ENCODE data around the gene RNU1-3.
"Not testable (repeated sequence)": the region's sequence is repeated elsewhere in the genome, so short reads cannot be mapped to it uniquely, and the experiment has no call there.

The RNU1-3 gene

DNA sequence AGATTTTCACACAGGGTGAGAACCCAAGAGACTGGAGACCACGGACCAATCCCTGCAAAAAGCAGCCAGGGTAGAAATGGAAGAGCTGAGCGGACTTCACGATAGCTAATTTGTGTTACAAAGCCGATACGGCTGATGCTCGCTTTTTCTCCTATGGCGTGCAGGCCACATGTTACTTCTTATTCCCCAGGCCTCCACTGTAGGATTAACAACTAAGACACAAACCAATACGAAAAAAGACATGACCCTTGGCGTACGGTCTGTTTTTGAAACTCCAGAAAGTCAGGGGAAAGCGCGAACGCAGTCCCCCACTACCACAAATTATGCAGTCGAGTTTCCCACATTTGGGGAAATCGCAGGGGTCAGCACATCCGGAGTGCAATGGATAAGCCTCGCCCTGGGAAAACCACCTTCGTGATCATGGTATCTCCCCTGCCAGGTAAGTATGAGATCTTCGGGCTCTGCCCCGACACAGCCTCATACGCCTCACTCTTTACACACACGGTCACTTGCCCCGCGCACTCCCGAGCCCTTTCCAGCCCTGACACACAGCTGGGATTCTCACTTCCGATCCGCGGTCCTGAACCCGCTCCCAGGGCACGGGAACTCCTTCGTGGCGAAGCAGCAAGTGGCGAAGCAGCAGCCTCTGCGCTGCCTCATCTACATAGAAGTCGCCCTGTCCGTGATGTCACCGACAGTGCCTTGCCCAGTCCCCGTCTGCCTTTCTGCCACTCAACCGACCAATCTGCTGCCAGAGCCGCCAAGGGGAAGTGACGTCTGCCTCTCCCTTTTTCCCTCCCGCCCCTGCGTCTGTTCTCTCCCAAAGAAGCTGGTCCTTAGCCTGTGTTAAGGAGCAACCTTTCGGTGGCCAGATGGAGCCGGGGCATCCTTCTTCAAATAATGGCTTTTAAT is at the start of gene RNU1-3:
TSS of gene RNU1-3 (minus strand) at position 447 of the 912 bp plus-strand sequence.
- DNase-seq (ENCODE audit: low spot score); in situ Hi-C loops (cut with MboI; ENCODE audit: low pct_unique_long_range_greater_than_20kb, low sequenced_read_pairs, unreplicated experiment): not testable (repeated sequence)

DNA sequence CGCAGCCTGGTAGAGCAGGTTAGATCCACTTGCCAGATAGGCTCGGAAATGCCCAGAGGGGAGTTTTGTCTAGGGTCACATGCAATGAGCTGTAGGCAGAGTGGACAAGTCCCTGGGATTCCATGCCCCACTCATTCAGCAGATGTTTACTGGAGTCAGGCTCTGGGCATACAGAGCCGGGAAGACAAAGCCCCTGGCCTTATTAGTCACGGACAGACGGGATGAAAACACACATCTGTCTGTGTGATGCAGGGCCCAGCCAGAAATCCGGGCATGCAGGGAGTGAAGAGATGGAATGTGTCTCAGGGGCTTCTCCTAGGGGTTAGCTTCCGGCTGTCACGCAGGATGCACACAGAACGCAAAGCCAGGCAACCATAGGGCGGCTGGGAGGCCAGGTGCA is 46.7 kb upstream of the RNU1-3 start:
- in situ Hi-C loops (cut with MboI; ENCODE audit: low pct_unique_long_range_greater_than_20kb, low sequenced_read_pairs, unreplicated experiment); DNase-seq (ENCODE audit: low spot score): not testable (repeated sequence)

DNA sequence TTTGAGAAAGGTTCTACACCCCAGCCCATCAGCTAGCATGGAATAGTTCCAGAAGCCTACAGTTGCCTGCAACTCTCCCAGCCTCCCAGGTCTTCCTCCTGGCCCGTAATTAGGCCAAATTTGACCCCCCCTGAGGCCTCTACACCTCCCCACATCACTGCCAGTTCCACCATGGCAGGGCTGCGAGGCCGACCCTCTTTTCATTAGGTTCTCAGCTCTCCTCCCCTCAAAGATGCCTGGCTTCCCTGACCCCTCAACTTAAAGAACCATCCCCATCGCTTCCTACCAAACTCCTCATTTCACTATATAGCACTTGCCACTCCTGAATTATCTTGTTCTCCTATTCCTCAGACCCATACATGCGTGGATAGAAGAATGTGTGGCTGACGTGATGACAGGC is 46.2 kb upstream of the RNU1-3 start:
- DNase-seq (ENCODE audit: low spot score); in situ Hi-C loops (cut with MboI; ENCODE audit: low pct_unique_long_range_greater_than_20kb, low sequenced_read_pairs, unreplicated experiment): not testable (repeated sequence)

- in situ Hi-C loops (cut with MboI; ENCODE audit: low pct_unique_long_range_greater_than_20kb, low sequenced_read_pairs, unreplicated experiment); DNase-seq (ENCODE audit: low spot score): not testable (repeated sequence)
These were observed 45.8 kb upstream of the RNU1-3 start for GRCh38 chr1:16712582-16712981.

DNA sequence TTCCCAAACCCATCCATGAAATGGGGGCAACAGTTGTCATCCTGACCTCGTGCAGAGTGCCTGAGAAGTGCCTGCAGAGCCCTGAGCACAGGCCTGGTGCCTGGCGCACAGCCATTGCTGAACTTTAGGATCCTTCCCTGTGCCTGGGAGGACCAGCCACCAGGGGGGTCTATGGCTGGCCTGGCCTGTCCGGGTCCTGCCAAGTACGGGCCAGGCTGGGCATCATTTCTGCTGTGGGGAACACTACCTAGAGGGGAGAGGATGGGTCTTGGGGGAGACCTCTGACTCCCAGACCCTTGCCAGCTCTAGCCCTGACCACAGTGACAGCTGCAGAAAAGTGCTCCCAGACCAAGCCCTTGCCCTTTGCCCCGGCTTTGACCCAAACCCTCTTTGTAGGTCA is 45.4 kb upstream of the RNU1-3 start:
- in situ Hi-C loops (cut with MboI; ENCODE audit: low pct_unique_long_range_greater_than_20kb, low sequenced_read_pairs, unreplicated experiment); DNase-seq (ENCODE audit: low spot score): not testable (repeated sequence)

- in situ Hi-C loops (cut with MboI; ENCODE audit: low pct_unique_long_range_greater_than_20kb, low sequenced_read_pairs, unreplicated experiment); DNase-seq (ENCODE audit: low spot score): not testable (repeated sequence)
These were observed 43.9 kb upstream of the RNU1-3 start for GRCh38 chr1:16710618-16711017.

DNA sequence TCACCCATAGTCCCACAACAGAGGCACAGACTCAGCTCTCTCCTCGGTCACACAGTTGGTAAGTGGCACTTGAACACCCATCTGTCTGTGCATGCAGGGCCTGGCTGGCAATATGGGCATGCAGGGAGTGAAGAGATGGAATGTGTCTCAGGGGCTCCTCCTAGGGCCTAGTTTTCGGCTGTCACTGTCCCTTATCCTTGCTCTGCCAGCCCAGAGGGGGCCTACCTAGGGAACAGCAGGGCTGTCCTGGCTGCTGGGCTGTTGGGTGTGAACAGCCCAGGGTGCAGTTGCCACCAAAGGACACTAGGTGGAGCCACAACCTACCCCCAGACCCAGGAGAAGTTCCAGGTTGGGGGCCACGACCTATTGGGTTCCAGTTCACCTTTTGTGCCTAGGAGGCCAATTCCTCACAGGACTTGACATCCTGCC is 42.9 kb upstream of the RNU1-3 start:
- DNase-seq (ENCODE audit: low spot score); in situ Hi-C loops (cut with MboI; ENCODE audit: low pct_unique_long_range_greater_than_20kb, low sequenced_read_pairs, unreplicated experiment): not testable (repeated sequence)

DNA sequence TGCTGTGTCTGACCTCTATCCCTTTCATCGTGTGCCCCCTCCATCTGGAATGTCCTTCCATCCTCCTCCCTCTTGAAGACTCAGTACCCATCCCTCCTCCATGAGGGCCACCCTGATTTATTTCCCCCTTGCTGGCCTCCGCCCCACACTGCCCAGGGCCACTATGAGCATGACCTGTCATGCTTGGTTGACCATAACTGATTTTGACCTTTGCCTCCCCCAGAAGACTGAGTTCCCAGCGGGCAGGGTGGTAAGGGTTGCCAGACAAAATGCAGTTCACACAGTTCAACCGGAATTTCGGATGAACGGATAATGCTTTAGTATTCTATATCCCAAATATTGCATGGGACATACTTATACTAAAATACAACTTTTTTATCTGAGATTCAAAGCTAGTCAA is 42.0 kb upstream of the RNU1-3 start:
- in situ Hi-C loops (cut with MboI; ENCODE audit: low pct_unique_long_range_greater_than_20kb, low sequenced_read_pairs, unreplicated experiment); DNase-seq (ENCODE audit: low spot score): not testable (repeated sequence)

DNA sequence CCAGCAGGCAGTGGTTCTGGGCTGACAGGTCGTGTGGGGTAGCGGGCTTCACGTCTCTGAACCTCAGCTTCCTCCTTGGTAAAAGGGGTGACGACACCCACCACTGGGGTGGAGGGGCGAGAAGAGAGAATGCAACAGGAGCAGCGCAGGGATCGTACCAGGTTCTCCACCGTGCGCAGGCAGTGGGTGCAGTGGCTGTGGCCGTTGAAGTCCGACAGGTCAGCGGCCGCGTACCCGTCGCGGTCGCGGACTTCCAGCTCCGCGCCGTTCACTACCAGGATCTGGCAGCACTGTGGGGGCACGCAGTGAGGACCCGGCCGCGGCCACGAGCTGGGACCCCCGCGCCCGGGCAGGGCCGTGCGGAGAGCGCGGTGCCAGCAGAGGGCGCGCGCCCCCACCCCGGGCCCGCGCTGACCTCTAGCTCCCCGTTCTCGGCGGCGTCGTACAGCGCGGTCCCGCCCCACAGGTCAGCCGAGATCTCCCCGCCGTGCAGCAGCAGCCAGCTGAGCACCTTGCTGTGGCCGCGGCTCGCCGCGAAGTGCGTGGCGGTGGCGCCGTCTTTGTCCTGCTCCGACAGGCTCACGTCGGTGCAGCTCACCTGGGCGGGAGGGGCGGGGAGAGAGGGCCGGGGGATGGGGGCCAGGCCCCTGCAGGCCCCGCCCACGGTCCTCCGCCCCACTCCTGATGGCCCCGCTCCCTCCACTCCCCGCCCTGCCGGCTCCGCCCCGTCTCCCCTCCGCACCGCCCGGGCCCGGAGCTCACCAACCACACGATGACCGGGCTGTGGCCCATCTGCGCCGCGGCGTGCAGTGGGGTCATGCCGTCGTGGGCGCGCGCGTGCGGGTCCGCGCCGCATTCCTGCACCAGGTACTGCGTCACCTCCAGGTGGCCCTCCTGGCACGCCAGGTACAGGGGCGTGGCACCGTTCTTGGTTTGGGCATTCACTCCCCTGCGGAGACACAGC is 40.7 kb upstream of the RNU1-3 start:
- DNase-seq (ENCODE audit: low spot score); in situ Hi-C loops (cut with MboI; ENCODE audit: low pct_unique_long_range_greater_than_20kb, low sequenced_read_pairs, unreplicated experiment): not testable (repeated sequence)

DNA sequence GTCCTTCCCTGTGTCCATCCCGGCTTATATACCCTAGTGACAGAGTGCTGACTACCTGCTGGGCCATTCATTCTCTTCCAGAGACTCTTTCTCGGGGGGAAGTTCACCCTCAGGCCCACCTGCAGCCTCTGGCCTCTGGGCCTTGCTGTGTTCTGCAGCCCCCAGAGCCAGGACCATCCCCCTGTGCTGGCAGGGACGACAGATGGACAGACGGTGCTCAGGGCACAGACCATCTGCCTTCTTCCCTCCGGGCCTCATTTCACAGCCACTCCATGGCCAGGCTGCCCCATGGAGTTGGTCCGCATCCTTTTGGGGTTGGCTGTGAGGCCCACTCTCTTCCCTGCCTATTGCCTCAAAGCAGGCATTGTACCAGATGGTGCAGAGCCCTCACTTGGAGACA is 39.6 kb upstream of the RNU1-3 start:
- in situ Hi-C loops (cut with MboI; ENCODE audit: low pct_unique_long_range_greater_than_20kb, low sequenced_read_pairs, unreplicated experiment) = not testable (repeated sequence)

GRCh38 chr1:16704502-16705100 is 37.9 kb upstream of the RNU1-3 start:
- in situ Hi-C loops (cut with MboI; ENCODE audit: low pct_unique_long_range_greater_than_20kb, low sequenced_read_pairs, unreplicated experiment); DNase-seq (ENCODE audit: low spot score): not testable (repeated sequence)

More for the DNA sequence above, 39.6 kb upstream of the RNU1-3 start:
- DNase-seq (ENCODE audit: low spot score) = not testable (repeated sequence)

- DNase-seq (ENCODE audit: low spot score); in situ Hi-C loops (cut with MboI; ENCODE audit: low pct_unique_long_range_greater_than_20kb, low sequenced_read_pairs, unreplicated experiment): not testable (repeated sequence)
These were observed 37.3 kb upstream of the RNU1-3 start for GRCh38 chr1:16704076-16704475.

GRCh38 chr1:16703602-16704001 is 36.9 kb upstream of the RNU1-3 start:
- in situ Hi-C loops (cut with MboI; ENCODE audit: low pct_unique_long_range_greater_than_20kb, low sequenced_read_pairs, unreplicated experiment); DNase-seq (ENCODE audit: low spot score): not testable (repeated sequence)

DNA sequence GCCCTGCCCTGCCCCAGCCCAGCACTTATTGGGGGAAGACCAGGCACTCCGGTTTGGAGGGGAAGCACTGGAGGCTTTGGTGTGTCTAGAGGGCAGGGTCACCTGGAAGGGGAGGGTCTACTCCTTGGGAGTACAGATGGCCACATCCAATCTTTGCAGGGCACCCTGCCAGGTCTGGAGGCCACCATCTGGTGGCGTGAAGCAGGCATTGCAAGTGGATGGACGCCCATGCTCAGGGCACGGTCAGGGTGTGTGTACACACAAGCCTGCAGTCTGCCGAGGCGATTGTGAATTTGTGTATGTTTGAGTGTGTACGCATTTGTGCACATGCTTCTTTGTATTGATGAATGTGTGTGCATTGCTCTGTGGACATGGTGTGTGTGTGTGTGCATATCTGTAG is 36.4 kb upstream of the RNU1-3 start:
- in situ Hi-C loops (cut with MboI; ENCODE audit: low pct_unique_long_range_greater_than_20kb, low sequenced_read_pairs, unreplicated experiment); DNase-seq (ENCODE audit: low spot score): not testable (repeated sequence)

GRCh38 chr1:16702280-16702679 is 35.5 kb upstream of the RNU1-3 start:
- DNase-seq (ENCODE audit: low spot score); in situ Hi-C loops (cut with MboI; ENCODE audit: low pct_unique_long_range_greater_than_20kb, low sequenced_read_pairs, unreplicated experiment): not testable (repeated sequence)

DNA sequence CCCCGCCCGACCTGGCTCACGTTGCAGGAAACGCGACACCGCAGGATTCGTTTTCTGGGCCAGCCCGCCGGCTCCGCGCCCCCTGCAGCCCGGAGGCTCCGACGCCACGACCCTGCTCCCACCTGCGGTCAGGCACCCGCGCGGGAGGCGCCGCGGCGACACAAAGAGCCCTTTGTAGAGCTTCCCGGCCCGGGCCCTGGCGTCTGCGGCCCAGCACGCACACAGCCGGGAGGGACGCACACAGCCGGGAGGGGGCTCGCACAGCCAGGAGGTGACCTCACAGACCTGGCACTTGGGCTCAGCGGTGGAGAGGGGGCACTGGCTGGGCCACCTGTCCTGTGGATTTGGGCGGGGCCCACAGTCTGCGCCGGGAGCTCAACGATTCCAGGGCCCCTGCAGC is 34.4 kb upstream of the RNU1-3 start:
- DNase-seq (ENCODE audit: low spot score); in situ Hi-C loops (cut with MboI; ENCODE audit: low pct_unique_long_range_greater_than_20kb, low sequenced_read_pairs, unreplicated experiment): not testable (repeated sequence)

DNA sequence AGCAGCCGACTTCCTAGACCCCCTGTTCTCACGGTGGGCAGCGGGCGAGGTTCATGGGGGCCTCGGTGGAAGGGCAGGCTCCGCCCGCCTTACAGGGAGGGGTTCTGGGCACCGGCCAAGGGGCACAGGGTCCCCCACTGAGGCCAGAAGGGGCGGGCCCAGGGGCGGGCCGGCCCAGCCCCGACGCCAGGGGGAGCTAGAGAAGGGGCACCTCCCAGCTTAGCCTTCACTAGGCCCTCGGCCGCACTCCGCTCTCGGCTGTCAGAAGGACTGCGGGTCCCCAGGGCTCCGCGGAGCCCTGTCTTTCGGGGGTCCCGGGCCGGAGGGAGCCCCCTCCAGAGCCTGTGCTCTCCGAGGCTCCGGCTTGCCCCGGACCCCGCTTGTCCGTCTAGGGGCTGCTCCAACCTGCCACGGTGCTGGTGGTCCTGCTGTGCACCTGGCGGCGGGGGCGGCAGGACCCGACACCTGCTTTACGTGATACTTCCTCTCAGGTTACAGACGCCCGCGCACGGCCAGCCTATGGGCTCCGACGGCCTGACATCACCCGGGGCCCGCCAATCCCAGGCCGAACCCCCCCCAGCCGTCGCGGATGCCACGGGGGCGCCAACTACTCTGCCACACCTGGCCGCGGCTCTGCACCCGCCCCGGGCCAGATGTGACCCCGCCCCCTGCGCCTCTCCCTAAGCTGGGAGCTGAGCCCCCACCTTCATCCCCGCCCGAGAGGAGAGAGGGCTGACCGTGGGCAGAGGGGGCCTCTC is 33.6 kb upstream of the RNU1-3 start:
- DNase-seq (ENCODE audit: low spot score); in situ Hi-C loops (cut with MboI; ENCODE audit: low pct_unique_long_range_greater_than_20kb, low sequenced_read_pairs, unreplicated experiment): not testable (repeated sequence)
